ENCODE measurements around the gene SPTBN5. TPM values are rescaled to one million over a fixed set of nuclear protein-coding genes. Genes with fewer than 3 reads are reported as not detected.

The SPTBN5 gene
- total RNA-seq, 1 donor: 0.18 TPM

DNA sequence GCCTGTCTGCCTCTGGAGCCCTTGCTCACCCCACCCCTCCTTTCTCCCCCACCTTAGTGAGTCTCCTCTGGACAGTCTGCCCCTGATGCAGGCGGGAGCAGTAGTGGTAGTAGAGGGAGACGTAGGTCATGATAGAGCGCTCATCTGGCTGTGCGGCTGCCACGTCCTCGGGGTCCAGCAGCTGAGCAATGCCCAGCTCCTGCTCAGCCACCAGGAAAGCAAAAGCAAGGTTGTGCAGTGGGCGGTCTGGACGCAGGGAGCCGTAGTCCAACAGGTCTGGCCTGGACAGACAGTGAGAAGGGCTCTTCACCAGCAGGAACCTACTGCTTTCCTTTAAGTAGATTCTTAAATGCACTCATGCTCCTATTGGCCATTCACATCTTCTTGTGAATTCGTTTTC is 6.7 kb downstream of the SPTBN5 start:
- DNase-seq (ENCODE audit: low read depth): no peak
- TF ChIP-seq, protein P1, sequence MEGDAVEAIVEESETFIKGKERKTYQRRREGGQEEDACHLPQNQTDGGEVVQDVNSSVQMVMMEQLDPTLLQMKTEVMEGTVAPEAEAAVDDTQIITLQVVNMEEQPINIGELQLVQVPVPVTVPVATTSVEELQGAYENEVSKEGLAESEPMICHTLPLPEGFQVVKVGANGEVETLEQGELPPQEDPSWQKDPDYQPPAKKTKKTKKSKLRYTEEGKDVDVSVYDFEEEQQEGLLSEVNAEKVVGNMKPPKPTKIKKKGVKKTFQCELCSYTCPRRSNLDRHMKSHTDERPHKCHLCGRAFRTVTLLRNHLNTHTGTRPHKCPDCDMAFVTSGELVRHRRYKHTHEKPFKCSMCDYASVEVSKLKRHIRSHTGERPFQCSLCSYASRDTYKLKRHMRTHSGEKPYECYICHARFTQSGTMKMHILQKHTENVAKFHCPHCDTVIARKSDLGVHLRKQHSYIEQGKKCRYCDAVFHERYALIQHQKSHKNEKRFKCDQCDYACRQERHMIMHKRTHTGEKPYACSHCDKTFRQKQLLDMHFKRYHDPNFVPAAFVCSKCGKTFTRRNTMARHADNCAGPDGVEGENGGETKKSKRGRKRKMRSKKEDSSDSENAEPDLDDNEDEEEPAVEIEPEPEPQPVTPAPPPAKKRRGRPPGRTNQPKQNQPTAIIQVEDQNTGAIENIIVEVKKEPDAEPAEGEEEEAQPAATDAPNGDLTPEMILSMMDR (IDR thresholded peaks at IDR 0.05; ENCODE audit: insufficient read depth, low read length): no peak
- H3K4me3 ChIP-seq (ENCODE audit: low read depth, low read length): no peak overlapping the region

DNA sequence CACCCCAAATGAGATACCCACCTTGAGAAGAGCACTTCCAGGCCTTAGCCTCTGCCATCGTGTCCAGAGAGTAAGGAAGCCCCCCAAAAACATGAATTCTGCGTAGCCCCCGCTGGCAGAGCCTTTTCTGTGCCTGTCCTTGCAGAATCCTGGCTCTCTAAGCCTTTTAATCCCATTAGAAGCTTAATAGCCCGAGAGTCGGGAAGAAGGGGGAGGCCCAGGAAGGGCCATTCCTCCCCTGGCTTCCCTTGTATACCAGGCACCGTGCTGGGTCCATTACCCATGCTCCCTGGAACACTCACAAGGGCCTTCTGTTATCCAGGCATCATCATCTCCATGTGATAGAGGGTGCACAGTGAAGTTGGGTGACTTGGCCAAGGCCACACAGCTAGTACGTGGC is 7.1 kb downstream of the SPTBN5 start:
- DNase-seq (ENCODE audit: low read depth): no peak
- TF ChIP-seq, protein P1 (IDR thresholded peaks at IDR 0.05; ENCODE audit: insufficient read depth, low read length): no peak
- H3K4me3 ChIP-seq (ENCODE audit: low read depth, low read length): no peak overlapping the region

DNA sequence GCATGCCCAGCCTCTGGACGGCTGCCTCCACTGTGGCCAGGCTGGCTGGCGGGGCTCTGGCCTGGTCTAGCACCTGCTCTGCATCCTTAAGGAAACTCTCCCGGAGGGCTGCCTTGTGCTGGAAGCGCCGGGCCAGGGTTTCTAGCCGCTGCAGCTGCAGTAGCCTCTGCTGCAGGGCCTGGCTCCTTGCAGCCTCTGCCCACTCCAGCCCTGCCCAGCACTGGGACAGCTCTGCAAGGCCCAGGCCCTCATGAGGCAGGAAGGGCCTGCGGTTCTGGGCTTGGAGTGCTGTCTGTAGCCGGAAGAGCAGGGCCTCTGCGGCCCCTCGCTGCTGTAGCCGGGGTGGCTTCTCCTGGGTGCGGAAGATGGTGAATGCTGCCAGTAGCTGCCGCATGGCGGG is 8.0 kb downstream of the SPTBN5 start:
- no peak overlapping the region for H3K4me3 ChIP-seq (ENCODE audit: low read depth, low read length)
- no peak for DNase-seq (ENCODE audit: low read depth)
- TF ChIP-seq, protein P1 (IDR thresholded peaks at IDR 0.05; ENCODE audit: insufficient read depth, low read length): no peak

DNA sequence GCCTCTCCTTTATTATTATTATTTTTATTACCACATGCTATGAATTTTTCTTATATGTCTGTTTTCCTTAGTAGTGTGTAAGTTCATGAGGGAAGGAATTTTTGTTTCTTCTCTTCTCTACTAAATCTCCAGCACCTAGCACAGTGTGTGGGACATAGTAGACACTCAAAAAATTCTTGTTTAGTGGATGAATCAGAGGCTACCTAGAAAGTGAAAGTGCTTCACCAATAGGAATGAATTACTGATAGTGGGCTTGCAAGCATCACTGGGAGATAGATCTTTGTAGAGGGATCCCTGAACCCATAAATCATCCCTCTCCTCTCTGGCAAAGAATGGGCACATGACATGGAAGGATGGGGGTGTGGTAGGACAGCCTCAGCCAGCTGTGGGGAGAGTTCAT is 8.5 kb downstream of the SPTBN5 start:
- TF ChIP-seq, protein P1 (IDR thresholded peaks at IDR 0.05; ENCODE audit: insufficient read depth, low read length): no peak
- H3K4me3 ChIP-seq (ENCODE audit: low read depth, low read length): no peak overlapping the region
- DNase-seq (ENCODE audit: low read depth): no peak

DNA sequence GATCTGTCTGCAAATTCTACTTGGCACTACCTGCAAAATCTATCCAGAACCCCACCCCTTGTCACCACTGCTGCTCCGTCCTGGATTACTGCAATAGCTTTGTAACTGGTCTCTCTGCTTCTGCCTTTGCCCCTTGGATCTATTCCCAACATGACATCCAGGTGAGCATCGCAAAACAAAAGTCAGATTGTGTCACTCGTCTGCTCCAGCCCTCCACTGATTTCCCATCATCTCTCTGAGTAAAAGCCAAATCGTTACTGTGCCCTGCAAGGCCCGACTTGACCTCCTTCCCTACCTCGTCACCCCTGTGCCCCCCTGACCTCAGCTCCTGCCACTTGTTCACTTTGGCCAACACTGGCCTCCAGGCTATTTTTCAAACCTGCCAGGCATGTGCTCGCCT is 9.4 kb downstream of the SPTBN5 start:
- no peak for DNase-seq (ENCODE audit: low read depth)
- TF ChIP-seq, protein P1 (IDR thresholded peaks at IDR 0.05; ENCODE audit: insufficient read depth, low read length): no peak

DNA sequence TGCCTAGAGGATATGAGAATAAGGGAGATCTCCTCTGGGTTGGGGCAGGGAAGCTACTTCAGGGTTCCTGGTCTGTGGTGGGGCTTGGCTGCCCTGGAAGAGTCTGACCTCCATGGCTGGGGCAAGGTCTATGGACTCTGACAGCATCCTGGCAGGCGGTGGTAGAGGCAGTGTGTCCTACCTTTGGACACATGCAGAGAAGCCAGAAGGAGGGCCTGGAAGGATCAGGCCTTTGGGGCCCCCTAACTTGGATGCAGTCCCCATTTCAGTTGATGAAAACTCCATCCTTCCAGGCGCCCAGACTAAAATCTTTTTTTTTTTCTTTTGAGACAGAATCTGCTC is 10.4 kb downstream of the SPTBN5 start:
- TF ChIP-seq, protein P1 (IDR thresholded peaks at IDR 0.05; ENCODE audit: insufficient read depth, low read length): no peak
- no peak for DNase-seq (ENCODE audit: low read depth)
- H3K4me3 ChIP-seq (ENCODE audit: low read depth, low read length): no peak overlapping the region

More for the DNA sequence above, 9.4 kb downstream of the SPTBN5 start:
- no peak overlapping the region for H3K4me3 ChIP-seq (ENCODE audit: low read depth, low read length)

DNA sequence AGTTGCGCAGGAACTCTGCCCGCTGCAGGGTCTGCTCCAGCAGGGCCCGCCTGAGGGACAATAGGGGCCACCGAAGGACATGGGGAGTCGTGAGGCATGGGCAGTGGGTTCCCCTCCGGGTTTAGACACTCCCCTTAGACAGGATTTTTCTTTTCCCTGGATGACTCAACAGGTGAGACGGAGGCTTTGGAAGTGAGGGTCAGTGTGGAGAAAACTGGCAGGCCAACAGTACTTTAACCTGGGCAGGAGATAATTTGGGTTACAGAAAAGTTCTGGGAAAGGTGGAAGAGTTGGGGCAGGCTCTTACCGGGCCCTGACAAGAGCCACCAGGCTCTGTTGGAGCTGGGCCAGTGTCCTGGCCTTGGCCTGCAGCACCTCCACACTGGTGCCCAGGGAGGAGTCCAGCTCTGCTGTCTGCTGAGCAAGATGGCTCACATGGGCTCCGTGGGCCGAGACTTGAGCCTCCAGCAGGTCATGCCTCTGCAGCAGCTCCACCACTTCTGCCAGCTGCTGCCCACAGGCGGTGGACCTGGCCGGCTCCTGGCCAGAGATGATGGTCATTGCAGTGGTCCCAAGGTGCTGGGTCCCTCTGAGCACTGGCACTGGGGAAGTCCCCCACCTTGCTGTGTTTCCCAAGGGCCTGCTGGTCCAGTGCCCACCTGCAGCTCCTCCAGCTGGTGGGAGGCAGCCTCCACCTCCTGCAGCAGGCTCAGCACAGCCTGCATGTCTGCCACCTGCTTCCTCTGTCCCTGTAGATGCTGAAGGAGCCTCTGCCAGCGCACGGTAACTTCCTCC is 11.0 kb downstream of the SPTBN5 start:
- TF ChIP-seq, protein P1 (IDR thresholded peaks at IDR 0.05; ENCODE audit: insufficient read depth, low read length): no peak
- DNase-seq (ENCODE audit: low read depth): no peak
- H3K4me3 ChIP-seq (ENCODE audit: low read depth, low read length): no peak overlapping the region
